Omental fat pad (tissue), 4 donors: Measurements from ENCODE around the gene USP48. TPM values are rescaled to one million over a fixed set of nuclear protein-coding genes. Genes with fewer than 3 reads are reported as not detected.

Experiments
- ATAC-seq: fragments of 150-250 bp; one replicate; pipeline ENCODE4 v1.9.1; 2016; ENCODE audit warnings: mild to moderate bottlenecking, moderate library complexity; ENCODE audit not compliant: low FRiP score
- DNase-seq: peaks from one replicate; pipeline ENCODE4 v3.0.0-alpha.2; 2019; ENCODE audit warnings: low spot score
- total RNA-seq, 4 donors: library from RNA; depleted of rRNA; stranded (reverse); fragments of >200 nt; gene quantifications; one replicate each; pipeline ENCODE4 v1.1.0, GENCODE V29; 2016
- TF ChIP-seq, protein P1 (sequence below), 3 donors: fragments of 450-650 bp; IDR thresholded peaks; one replicate each; pipeline ENCODE4 v1.5.1; 2016 to 2017; ENCODE audit warnings: antibody characterized with exemption in 3 of 3, mild to moderate bottlenecking in 3 of 3, moderate library complexity in 2 of 3

USP48 gene
- total RNA-seq, 4 donors from 2014 or later, result 30.5 to 49.8 (median 39.5) TPM

DNA sequence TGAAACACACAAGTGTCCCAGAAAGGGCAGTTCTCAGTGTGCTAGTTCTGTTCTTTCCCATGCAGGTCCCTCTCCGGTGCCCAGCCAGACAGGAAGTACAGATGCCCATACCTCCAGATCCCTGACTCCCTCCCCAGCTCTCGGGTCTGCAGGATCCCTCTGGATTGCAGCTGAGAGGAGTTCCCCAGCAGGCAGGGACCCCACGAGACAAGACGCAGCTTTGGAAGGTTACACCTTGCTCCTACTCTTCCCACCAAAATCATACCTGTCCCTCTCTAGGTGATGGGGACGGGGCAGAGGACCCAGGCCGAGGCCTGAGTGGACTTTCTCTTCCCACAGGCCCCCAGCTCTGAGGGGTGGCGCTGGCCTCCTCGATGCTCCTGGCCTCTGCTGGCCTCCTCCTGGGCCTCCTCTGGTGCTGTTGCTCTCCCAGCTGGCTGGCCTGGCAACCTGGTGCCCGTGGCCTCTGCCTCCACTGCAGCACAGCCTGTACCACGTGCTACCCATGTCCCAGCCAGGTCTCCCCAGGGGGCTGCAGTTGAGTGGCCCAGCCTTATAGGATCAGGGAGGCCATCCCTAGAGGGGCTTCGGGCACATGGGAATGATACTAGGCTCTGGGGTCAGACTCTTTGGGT, 38.6 kb upstream of the USP48 start:
- no peak for ATAC-seq
- no peak for DNase-seq
- TF ChIP-seq, protein P1, sequence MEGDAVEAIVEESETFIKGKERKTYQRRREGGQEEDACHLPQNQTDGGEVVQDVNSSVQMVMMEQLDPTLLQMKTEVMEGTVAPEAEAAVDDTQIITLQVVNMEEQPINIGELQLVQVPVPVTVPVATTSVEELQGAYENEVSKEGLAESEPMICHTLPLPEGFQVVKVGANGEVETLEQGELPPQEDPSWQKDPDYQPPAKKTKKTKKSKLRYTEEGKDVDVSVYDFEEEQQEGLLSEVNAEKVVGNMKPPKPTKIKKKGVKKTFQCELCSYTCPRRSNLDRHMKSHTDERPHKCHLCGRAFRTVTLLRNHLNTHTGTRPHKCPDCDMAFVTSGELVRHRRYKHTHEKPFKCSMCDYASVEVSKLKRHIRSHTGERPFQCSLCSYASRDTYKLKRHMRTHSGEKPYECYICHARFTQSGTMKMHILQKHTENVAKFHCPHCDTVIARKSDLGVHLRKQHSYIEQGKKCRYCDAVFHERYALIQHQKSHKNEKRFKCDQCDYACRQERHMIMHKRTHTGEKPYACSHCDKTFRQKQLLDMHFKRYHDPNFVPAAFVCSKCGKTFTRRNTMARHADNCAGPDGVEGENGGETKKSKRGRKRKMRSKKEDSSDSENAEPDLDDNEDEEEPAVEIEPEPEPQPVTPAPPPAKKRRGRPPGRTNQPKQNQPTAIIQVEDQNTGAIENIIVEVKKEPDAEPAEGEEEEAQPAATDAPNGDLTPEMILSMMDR (IDR thresholded peaks at IDR 0.05), result no peak

DNA sequence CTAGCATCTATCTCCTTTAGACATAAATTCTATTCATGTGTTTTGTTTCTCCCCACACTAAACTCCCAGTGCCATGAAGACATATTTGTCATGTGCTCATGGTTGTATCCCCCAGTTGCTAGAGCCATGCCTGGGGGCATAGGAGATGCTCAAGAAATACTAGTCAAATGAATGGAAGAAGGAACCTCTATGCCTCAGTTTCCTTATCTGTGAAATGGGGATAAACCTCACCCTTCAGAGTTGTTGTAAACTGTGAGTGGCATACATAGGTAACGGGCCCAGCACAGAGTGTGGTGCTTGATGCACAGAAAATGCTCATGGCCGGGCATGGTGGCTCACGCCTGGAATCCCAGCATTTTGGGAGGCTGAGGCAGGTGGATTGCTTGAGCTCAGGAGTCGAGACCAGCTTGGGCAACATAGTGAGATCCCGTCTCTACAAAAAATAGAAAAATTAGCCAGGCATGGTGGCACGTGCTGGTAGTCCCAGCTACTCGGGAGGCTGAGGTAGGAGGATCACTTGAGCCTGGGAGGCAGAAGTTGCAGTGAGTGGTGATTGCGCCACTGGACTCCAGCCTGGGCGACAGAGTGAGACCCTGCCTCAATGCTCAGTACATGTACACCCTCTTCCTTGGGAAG, 37.8 kb upstream of the USP48 start:
- no peak for ATAC-seq
- TF ChIP-seq, protein P1 (IDR thresholded peaks at IDR 0.05), result no peak
- no peak for DNase-seq

DNA sequence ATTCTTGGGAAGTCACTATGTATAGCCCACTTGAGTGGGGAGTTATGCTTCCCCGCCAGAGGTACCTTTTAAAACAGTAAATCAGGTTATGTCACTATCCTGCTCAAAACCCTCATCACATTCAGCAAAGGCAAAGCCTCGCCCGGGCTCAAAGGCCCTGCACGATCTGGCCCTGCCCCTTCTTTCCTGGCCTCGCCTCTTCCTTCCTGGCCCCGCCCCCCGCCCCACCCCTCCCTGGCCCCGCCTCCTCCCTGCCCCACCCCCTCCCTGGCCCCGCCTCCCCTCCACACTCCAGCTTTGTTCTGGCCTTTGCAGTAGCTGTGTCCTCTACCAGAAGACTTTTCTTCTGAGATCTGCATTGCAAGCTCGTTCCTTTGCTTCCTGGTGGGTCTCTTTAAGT, 35.7 kb upstream of the USP48 start:
- DNase-seq (no peak), ATAC-seq (no peak)
- TF ChIP-seq, protein P1 (IDR thresholded peaks at IDR 0.05), result no peak

DNA sequence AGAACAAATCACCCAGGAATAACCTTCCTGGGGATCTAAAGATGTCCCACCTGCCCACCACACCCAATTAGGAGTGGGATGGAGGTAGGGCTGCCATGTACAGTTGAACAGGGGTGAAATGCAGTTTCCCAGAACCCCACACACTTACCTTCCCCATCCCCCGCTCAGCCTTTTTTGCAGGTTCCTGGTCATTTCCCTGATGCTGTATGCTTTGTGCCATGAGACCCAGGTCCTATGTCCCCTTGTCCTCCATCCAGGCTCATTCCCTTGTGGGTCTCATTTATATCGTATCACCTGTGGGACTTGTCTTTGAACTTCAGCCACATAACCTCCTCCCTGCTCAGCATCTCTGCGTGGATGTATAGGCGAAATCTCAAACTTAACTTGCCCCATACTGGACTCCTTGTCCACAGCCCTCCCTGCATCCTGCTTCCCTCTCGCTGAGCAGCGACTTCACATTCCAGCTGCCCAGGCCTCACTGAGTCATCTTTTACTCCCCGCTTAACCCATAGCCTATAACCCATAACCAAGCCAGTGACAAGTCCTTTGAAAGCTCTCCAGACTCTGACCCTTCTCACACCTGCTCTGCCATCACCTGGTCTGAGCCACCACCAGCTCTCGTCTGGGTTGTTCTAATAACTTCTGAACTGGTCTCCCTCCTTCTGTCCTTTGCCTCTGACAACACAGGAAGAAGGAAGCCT, 33.8 kb upstream of the USP48 start:
- no peak for DNase-seq
- ATAC-seq, result no peak
- TF ChIP-seq, protein P1 (IDR thresholded peaks at IDR 0.05), result no peak

DNA sequence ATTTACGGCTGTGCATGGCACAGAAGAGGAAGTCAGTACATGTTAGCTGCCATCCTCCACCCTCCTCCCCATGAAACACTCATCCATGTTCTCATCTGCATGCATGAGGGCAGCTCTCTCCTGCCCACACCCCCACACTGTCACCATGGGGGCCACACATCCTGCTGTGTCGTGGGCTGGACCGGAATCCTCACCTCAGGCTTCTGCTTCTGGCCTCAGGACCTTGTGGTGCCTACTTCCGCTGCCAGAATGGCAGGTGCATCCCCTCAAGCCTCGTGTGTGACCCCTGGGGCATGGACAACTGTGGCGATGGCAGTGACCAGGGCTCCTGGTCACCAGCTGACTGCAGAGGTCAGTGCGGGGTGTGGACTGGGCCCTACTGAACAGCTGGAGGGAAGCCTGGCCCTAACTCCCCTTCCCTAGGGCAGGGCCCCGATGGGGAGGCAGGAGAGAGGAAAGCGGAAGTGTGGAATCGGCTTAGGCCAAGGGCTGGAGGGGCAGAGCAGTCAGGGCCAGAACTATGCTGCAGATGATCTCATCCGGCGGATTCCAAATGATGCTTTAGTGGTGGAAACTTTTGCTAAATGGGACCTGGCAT, 32.9 kb upstream of the USP48 start:
- TF ChIP-seq, protein P1 (IDR thresholded peaks at IDR 0.05), result no peak

DNA sequence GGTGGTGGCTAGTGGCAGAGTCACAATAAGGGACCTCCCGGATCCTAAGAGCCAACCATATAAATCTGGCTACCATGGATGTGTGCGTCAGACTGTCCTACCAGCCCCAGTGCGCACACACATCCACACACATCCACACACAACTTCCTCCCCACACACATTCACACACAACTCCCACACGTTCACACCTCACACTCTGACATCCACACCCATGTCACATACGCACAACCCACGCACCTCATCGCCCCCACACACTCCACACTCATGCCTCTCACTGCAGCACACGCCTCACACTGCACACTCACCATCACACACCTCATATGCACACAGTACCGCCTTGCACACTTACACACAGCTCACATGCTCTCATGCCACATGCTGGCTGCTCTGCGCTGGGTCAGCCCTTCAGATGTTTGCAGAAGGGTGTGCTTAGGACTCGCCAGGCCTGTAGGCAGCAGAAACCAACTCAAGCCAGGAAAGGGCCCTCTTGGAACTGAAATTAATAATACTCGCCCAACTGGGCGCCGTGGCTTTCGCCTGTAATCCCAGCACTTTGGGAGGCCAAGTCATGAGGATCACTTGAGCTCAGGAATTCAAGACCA, 32.1 kb upstream of the USP48 start:
- DNase-seq (no peak), ATAC-seq (no peak)
- TF ChIP-seq, protein P1 (IDR thresholded peaks at IDR 0.05), result no peak

More for the DNA sequence above, 32.9 kb upstream of the USP48 start:
- no peak for ATAC-seq
- DNase-seq, result no peak
